T-helper 1 cell (primary cell): ENCODE measurements around the gene BAIAP3.

Source experiments
- DNase-seq, 5 donors: peaks; one replicate each; pipeline ENCODE4 v3.0.0-alpha.2; 2012 to 2020

The BAIAP3 gene

DNA sequence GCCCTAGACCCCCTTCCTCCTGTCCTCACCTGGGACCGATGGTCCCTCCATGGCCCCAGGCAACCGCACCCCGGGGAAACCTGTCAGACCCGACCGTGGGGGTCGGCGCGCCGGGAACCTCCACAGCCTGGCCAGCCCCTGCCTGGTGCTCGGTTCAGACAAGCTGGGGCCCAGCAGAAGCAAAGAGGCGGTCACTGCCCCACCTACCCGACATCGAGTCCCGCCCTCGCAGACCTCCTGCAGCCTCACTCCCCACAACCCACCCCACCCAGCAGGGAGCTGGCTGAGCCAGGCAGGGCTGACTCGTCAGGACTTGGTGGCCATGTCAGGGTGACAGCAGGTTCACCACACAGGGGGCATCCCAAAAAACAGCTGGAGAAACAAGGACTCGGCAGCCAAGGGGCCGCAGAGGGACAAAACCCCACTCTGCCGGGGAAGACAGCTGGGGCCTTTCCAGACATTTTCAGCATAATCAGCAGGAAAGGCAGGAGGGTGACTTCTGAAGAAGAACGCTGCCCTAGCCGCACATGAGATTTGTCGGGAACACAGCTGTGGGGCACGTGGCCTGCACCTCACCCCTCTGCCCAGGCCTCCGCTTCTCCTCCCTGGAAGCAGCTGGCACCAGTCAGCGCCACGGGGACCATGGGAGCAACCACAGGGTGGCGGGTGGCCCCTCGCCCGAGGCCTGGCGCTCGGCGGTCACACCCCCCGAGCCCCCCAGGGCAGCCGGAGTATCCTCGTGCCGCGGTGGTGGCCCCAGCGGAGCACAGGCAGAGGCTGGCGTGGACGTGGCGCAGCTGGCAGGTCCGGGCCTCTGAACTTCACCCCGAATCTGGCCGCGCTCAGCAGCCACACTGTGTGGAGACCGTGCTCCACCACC lies 41.2 kb downstream of the BAIAP3 start:
- no peak for DNase-seq

DNA sequence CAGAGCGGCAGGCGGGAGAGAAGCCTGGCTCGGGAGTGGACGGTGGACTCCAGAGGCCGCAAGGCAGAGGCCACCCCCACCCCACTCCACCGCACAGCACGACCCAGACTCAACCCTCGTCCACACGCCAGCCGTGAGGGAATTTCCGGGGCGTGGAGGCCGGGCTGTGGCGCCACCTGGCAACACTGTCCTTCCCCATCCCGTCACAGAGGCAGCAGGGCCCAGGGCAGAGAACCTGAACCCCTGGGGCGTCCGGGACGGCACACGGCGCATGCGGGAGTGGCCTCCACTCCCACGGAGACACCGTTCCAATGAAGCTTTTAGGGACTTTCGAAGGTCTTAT lies 41.8 kb downstream of the BAIAP3 start:
- DNase-seq: no peak

DNA sequence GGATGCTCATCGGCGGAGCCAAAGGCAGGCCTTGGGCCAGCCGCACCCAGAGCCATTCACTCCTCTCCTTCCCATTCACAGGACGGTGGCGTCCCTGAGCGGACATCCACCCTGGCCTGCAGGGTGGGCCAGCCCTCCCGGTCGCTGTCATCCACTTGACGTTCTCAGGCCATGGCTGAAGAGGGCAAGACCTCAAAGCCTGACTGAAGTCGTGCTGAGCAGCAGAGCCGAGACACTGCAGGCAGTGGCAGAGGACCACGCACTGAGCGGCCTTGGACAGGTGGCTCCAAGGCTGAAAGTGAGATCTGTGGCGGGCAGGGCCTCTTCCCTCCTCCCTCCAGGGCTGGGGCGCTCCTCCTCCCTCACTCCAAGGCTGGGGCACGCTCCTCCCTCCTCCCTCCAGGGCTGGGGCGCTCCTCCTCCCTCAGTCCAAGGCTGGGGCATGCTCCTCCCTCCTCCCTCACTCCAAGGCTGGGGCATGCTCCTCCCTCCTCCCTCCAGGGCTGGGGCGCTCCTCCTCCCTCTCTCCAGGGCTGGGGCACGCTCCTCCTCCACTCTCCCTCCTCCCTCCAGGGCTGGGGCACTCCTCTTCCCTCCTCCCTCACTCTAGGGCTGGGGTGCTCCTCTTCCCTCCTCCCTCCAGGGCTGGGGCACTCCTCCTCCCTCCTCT lies 42.4 kb downstream of the BAIAP3 start:
- no peak for DNase-seq

DNA sequence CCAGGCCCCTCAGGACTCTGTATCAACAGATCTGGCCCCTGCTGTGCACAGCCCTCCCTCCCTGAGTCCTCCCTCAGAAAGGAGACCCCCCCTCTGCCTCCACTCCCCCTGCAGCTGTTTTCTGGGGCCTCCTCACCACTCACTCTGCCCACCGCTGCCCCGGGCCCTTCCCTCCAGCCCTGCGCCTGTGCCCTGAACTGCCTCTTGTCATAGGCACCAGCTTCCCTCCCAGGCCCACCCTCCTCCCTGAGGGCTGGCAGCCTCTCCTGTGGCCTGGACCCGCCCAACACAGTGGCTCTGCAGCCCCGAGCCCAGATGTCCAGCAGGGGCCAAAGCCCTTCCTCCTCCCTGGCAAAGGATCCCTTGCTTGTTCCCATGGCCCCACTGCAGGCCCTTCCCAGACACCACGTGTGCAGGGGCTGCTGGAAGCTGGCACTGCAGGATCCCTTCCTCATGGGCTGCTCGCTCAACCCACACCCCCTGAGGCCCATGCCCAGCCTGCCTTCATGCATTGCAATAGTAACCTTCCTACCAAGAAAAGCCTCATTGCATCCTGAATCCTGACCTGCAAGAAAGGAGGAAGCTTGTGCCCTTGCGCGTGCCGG lies 44.1 kb downstream of the BAIAP3 start:
- DNase-seq: no peak

DNA sequence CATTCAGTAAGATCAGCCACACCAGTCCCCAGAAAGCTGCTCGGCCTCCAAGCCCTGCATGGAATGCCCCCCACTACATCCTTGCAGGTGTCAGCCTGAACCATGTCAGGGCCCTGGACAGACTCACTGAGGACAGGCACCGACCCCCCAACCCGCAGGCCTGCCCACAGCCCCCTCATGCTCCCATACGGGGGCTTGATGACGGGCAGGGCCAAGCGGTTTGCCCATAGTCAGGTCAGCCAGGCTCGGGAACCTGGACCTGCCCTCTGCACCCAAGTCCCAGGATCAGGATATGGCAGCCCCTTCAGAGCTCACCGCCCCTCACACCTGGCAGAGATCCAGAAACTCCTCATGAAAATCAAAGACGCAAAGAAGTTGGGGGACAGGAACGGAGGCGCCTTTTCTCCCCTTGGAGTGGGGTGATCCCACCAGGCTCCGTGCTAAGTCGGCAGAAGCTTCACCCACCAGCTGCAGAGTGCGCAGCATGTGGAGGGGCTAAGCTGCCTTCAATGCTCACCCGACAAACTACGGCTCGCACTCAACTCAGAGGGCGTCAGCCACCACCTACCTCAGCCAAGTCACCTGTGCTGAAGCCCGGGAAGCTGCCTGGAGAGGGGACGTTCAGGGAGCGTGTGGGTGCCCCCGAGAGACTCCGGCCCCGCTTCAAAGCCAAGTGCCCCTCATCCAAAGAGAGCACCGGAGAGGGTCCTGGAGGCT lies 44.8 kb downstream of the BAIAP3 start:
- no peak for DNase-seq

DNA sequence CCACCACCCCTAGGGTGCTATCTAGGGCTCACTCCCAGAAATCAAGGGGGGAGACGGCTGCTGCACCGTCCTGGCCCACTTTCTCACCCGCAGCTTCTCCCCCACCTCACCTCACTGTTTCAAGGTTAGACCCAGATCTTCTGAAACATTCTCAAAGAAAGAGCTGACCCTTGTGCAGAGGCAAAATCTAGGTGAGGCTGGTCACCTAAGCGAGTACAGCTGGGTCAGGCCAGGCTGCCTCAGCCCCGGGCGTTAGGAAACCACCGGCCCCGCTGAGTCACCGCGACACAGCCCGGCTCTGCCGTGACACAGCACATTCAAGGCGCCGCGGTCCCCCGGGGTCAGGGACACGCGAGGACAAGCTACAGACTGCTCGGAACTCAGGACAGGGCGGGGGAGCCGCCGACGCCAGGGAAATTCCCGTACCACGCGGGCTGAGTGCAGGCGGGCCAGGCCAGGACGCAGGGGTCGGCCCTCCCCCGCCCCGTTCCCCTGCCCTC lies 45.4 kb downstream of the BAIAP3 start:
- peak; percentile 40 to 68 (median 58) for DNase-seq

DNA sequence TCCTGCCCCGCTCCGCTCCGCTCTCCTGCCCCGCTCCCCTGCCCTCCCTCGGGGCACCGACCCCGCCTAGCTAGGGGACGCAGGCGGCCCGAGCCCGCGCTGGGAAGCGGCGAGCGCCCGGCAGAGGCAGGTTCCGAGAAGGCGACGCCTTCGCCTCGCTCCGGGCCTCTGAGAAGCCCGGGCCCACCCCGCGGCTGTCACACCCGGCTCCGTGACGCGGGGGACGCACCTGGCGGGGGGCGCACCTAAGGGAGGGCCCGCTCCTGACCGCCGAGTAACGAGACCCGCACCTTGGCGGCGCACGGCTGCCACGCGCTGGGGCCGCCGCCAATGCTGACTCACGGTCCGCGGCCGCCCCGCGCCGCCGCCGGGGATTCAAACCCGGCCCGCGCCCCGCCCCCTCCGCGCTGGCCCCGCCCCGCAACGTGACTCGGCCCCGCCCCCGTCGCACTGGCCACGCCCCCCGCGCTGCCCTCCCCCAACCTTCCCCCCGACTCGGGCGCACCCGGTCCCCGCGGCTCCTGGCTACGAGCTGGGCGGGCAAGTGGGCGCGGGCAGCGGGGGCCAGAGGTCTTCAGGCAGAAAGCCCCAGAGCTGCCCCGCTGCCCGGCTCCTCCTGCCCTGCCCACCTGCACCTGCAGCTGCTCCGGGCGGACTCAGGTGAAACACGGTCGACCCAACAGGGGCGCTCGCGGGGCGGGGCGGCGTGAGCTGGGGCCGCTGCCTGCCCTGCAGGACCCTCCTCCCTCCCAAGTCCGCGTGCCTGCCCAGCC lies 46.0 kb downstream of the BAIAP3 start:
- DNase-seq: peak; percentile 47 to 69 (median 58)

DNA sequence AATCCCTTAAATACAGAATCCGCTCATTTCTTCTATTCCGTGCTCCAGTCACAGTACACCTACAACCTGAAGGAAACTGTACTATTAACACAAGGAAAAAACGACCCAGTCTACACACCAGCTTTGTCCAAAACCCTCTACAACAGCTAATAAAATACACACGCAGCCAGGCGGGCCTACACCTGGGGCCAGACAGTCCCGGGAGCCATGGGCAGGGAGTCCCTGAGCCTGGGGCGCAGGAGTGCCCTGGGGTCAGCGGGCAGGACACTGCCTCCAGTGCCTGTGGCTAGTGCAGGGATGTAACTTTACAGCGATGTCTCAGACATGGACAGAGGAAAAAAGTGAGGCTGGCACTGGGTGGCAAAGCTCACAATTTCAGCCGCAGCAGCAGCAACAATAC lies 46.8 kb downstream of the BAIAP3 start:
- no peak for DNase-seq

DNA sequence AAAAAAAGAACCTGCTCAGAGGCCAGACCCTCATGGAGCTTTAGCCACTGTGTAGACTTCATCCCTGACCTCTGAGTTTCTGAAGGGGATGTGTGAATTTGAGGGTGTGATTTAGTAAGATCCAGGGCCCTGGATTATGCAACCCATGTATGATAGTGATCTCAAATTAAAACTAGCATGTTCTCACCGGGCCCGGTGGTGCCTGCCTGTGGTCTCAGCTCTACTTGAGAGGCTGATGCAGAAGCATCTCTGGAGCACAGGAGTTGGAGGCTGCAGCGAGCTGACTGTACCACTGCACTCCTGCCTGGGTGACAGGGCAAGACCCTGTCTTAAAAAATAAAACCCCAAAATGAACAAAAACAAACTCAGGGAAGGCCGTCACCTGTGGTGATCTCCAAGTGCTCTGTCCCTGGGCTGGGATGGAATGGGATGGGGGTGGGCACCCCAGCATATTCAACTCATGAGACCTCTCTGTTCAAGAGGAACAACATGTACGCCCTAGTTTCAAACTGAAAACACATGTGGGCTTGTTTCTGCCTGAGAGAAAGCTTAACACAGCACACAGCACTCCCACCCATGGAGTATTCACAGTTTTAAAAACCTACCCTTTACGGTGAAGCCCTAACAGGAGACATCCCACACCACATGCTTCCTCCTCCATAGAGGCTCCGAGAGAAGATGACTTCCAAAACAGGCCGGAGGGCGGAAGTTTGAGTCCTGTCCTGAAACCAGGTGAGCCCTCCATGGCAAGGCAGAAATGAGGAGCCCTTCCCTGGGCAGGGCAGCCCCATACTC lies 48.4 kb downstream of the BAIAP3 start:
- no peak for DNase-seq

DNA sequence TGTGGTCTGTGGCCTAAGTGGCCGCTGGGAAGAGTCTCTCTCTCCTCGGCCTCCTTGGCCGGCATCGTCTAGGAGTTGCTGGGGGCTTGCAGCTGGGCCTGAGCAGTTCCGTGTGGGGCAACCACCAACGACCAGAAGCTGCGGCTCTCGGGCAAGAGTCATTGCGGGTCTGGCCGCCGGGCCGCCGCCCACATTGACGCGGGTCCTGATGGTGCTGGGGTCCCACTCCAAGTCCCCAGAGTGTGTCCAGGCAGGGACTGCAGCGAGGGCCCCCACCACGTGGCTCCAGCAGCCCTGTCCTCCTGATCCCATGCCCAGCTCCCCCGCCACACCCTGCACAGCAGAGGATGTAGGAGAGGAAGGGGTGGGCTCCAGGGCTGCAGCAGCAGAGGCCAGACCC lies 50.1 kb downstream of the BAIAP3 start:
- no peak for DNase-seq

DNA sequence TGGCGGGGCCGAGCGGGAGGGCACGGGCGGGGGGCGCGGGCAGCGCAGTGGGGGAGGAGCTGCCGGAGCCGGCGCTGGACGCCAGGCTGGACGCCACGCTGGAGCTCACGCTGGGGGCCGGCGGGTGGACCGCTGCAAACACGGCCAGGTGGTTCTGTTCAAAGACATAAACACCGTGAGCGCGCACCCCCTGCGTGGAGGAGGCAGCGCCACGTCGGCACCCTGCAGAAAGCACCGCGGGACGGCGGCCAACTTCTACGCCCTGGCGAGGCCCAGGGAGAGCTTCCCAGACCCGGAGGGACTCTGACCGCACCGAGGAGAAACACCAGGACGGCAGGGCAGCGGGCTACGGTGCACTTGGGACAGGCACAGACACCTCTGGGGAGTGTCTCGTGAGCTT lies 51.8 kb downstream of the BAIAP3 start:
- DNase-seq: no peak

DNA sequence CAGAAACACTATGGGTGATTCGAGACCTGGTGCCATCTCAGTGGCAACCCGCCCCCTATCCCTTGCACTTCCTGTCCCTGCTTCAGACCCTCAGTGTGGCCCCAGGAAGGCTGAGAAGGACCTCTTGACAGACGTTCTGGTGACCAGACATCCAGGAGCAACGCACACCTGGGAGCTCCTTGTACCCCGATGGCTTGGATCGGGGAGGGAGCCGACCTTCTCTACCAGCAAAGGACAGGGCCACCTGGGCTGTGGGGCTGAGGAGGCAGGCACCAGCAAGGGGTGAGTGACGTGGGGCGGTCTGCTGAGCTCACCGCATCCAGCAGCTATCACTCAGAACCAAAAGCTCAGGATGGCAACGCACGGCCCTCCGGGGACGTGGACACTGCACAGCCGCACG lies 53.9 kb downstream of the BAIAP3 start:
- DNase-seq: no peak

DNA sequence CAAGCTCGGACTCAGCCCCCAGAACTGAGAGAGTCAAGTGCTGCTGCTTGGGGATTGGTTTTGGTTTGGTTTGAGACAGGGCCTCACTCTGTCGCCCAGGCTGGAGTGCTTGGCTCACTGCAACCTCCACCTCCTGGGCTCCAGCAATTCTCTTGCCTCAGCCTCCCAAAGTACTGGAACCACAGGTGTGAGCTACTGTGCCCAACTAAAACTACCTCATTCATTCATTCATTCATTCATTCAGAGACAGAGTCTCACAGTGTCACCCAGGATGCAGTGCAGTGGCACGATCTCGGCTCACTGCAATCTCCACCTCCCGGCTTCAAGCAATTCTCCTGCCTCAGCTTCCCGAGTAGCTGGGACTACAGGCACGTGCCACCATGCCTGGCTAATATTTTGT lies 56.3 kb downstream of the BAIAP3 start:
- DNase-seq: no peak

DNA sequence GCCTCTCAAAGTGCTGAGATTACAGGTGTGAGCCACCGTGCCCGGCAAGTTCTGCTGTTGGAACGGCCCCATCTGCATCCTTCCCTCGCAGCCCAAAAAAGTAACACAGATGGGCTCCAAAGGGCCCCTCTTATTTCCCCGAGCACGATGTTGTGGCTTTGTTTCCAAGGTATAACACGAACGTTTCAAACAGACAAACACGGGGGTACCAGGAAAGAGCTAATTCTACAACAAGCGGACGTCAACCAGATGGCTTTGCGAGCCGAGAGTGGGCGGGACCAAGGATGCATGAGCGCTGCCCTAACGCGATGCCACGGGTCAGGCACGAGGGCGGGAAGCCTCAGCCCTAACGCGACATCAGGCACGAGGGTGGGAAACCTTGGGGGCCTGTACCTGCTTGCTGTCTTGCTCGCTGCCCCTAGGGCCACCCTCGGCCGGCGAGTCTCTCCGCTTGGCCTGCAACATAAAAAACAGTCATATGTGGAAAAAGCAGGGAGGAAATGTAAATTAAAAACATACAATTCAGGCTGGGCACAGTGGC lies 56.9 kb downstream of the BAIAP3 start:
- DNase-seq: no peak

DNA sequence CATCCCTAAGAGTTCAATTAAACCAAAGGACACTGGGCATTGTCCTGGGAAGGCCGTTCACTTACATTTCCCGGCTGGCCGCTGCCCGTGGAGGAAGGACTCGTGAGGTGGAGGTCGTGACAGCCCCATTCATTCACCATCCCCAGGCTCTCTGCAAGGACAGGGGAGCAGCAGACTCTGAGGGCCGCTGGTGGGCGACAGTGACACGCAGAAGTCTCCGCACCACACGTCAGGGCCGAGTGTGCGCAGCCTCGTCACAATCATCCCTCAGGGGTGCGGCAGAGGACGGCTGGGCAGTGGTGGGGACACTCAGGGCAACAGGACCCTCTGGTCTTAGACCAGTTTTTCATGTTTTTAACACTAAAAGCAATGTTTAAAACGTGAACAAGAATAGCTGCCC lies 59.4 kb downstream of the BAIAP3 start:
- DNase-seq: no peak

DNA sequence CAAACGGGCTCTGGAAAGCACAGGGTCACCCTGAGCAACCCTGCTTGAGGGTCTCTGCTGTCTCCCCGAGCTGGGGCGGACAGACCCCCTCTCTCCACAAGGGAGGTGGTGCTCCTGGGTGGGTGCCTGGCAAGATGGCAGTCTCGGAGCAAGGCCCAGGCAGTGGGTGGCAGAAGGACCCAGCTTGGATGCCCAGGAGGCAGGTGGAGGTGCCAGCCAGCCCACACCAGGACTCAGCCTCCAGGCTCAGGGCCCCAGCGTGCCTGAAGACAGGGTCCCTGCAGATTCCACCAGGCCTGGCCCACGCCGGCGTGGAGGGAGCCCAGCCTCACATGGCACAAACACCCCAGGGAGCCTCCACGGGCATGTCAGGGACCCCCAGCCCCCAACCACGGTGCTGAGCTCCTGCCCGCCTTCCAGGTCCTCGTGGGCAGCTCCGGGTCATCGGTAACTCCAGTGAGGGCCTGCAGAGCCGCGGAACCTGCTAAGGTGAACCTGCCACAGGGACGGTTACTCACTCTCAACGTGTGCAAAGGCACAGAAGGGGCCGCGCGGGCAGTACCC lies 60.2 kb downstream of the BAIAP3 start:
- DNase-seq: no peak

DNA sequence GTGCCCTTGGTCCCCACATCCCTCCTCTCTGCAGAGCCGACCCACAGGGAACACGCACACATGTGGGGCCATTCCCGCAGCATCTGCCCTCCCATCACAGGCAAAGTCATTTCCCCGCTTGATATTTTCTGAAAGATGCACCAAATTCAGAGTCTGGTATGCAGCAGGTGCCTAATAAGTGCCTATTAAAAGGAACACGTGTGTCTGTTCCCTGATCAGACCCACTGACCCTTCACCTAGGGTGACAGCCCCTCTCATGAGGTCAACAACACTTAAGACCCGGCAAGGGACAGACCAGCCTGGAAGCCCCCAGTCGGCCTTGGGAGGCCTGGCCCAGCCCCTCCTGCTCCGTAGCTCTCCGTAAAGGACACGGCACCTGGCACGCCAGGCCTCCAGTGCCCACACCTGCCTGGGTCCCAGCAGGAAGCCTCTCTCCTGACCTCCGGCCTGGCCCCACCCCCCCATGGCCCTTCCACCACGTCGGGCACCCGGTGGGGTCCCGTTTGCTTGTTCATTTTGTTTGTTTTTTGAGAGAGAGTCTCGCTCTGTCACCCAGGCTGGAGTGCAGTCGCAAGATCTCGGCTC lies 61.0 kb downstream of the BAIAP3 start:
- DNase-seq: no peak

DNA sequence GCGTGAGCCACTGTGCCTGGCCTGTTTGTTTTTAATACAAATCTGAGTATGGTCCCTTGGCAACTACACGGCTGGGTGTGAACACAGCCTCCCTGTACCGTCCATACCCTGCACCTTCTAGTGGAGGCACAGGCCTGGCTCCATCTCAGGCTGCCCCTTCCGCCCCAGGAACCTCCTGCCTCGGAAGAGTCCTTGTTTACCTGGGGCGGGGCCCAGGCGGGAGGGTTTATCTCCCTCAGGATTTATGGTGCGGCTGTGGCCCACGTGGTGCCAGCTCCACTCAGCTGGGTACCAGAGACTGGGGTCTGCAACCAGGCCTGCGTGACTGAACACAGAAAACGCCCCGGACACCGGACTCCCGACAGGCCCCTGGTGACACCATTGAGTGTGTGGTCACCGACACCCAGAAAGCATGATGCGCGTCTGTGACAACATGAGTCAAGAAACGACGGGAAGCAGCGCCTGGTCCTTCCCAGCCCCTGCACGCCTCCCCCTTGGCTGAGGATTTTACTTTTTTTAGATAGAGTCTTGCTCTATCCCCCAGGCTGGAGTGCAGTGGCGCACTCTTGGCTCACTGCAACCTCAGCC lies 62.1 kb downstream of the BAIAP3 start:
- DNase-seq: no peak

DNA sequence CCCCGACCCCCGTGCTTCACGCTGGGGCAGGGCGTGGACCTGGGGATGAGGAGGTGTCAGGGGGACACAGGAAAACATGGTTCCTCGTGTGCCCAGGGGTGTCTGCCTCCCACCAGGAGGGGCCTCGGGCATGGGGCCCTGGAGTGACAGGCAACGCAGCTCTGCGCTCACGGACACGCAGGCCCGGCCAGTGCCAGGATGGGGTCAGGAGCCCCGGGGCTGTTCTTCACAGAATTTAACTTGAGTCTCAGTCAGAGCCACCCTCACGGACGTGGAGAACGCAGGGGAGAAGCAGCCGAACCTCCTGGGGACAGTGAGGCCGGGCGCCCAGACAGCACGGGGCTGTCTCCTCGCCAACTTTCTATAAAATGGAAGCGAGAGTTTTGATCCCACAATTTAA lies 64.3 kb downstream of the BAIAP3 start:
- DNase-seq: no peak

DNA sequence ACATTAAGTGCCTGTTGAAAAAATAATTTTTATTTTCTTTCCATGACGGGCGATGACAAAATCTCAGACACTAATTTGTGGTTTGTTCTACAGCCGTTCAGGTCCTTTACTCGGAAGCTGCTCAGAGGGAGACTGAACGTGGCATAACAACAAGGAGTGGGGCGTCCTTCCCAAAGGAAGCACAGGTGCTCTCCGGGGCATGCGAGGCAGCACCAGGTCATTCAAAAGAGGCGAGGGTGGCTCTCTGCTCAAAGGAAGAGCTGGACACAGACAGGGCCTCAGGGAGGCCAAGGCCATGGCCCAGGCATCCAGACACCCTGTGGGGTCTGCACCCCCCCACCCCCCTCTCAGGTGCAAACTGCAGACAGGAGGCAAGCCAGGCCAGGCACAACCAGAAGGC lies 64.9 kb downstream of the BAIAP3 start:
- no peak for DNase-seq
